HEK293 (cell line): Measurements from ENCODE around the gene LAMA2.

ENCODE experiments used
- CTCF ChIA-PET: fragments of 350-600 bp; formaldehyde crosslinking; extraction: SDS; loops from one replicate; lab custom pipeline; 2021; ENCODE audit warnings: antibody characterized with exemption; lab: Yijun Ruan, JAX
- POLR2A ChIA-PET: fragments of 300-600 bp; formaldehyde crosslinking; extraction: SDS; loops from one replicate; lab custom pipeline; 2020; ENCODE audit warnings: antibody characterized with exemption, inconsistent platforms; lab: Yijun Ruan, JAX
- H3K27ac ChIP-seq: fragments of 200-500 bp; sonication (Bioruptor generic); 2 replicates; pipeline ENCODE4 v1.5.1; 2014; ENCODE audit warnings: low read depth, low read length, control low read depth, inconsistent platforms; ENCODE audit errors: extremely low read depth
- H3K36me3 ChIP-seq, 2 experiments: fragments of 200-500 bp in 1 of 2; sonication (Bioruptor generic) in 1 of 2; 1 replicate in 1 of 2; 2 replicates in 1 of 2; pipeline ENCODE4 v1.5.1; 2014 to 2017; ENCODE audit warnings: inconsistent platforms in 2 of 2, low read length in 2 of 2; ENCODE audit not compliant: control insufficient read depth in 2 of 2, insufficient read depth in 1 of 2
- H3K4me1 ChIP-seq: fragments of 200-500 bp; sonication (Bioruptor generic); 2 replicates; pipeline ENCODE4 v1.5.1; 2014; ENCODE audit warnings: mild to moderate bottlenecking, low read length, inconsistent platforms; ENCODE audit not compliant: control insufficient read depth, insufficient read depth
- H3K4me3 ChIP-seq: 2 replicates; pipeline ENCODE4 v1.5.1; 2011; ENCODE audit warnings: low read depth, mild to moderate bottlenecking, control low read depth, low read length, moderate library complexity
- H3K9me3 ChIP-seq: fragments of 200-500 bp; sonication (Bioruptor generic); 2 replicates; pipeline ENCODE4 v1.5.1; 2014; ENCODE audit warnings: low read depth, low read length, inconsistent platforms; ENCODE audit not compliant: control insufficient read depth, insufficient read depth
- BCL11A ChIP-seq: fragments of 450-650 bp; formaldehyde crosslinking; IDR thresholded peaks from 2 replicates; pipeline ENCODE4 v1.5.1; 2016; ENCODE audit warnings: low read depth, missing biosample characterization, missing genetic modification characterization
- KLF7 ChIP-seq: fragments of 450-650 bp; formaldehyde crosslinking; IDR thresholded peaks from 2 replicates; pipeline ENCODE4 v1.5.1; 2016; ENCODE audit warnings: missing biosample characterization, missing genetic modification characterization, borderline replicate concordance
- KLF8 ChIP-seq: fragments of 450-650 bp; formaldehyde crosslinking; IDR thresholded peaks from 2 replicates; pipeline ENCODE4 v1.5.1; 2016; ENCODE audit warnings: missing biosample characterization, missing genetic modification characterization
- TCF7L2 ChIP-seq: IDR thresholded peaks from 2 replicates; pipeline ENCODE4 v1.6.1; 2011; ENCODE audit warnings: low read depth, mild to moderate bottlenecking, inconsistent platforms, low read length, moderate library complexity, borderline replicate concordance
- TSHZ1 ChIP-seq: fragments of 450-650 bp; formaldehyde crosslinking; IDR thresholded peaks from 2 replicates; pipeline ENCODE4 v1.5.1; 2016; ENCODE audit warnings: missing biosample characterization, missing genetic modification characterization, borderline replicate concordance
- YY2 ChIP-seq: fragments of 450-650 bp; formaldehyde crosslinking; IDR thresholded peaks from 2 replicates; pipeline ENCODE4 v1.5.1; 2016; ENCODE audit warnings: missing biosample characterization, missing genetic modification characterization
- ZBTB7A ChIP-seq: fragments of 450-650 bp; formaldehyde crosslinking; IDR thresholded peaks from 2 replicates; pipeline ENCODE4 v1.5.1; 2016; ENCODE audit warnings: low read depth, missing biosample characterization, missing genetic modification characterization
- ZFP41 ChIP-seq: fragments of 450-650 bp; formaldehyde crosslinking; IDR thresholded peaks from 2 replicates; pipeline ENCODE4 v1.5.1; 2016; ENCODE audit warnings: missing biosample characterization, missing genetic modification characterization, borderline replicate concordance
- ZNF132 ChIP-seq: fragments of 450-650 bp; formaldehyde crosslinking; IDR thresholded peaks from 2 replicates; pipeline ENCODE4 v1.5.1; 2017; ENCODE audit warnings: missing biosample characterization, missing genetic modification characterization, borderline replicate concordance
- ZNF146 ChIP-seq: fragments of 450-650 bp; formaldehyde crosslinking; IDR thresholded peaks from 2 replicates; pipeline ENCODE4 v1.5.1; 2016; ENCODE audit warnings: missing biosample characterization, missing genetic modification characterization
- ZNF174 ChIP-seq: fragments of 450-650 bp; formaldehyde crosslinking; IDR thresholded peaks from 2 replicates; pipeline ENCODE4 v1.5.0; 2017; ENCODE audit warnings: missing biosample characterization, mild to moderate bottlenecking, missing genetic modification characterization
- ZNF23 ChIP-seq: fragments of 450-650 bp; formaldehyde crosslinking; IDR thresholded peaks from 2 replicates; pipeline ENCODE4 v1.5.1; 2016; ENCODE audit warnings: missing biosample characterization, missing genetic modification characterization, borderline replicate concordance
- ZNF366 ChIP-seq: fragments of 450-650 bp; formaldehyde crosslinking; conservative IDR thresholded peaks from 2 replicates; pipeline ENCODE4 v1.5.1; 2016; ENCODE audit warnings: missing biosample characterization, missing genetic modification characterization
- ZNF394 ChIP-seq: fragments of 450-650 bp; formaldehyde crosslinking; IDR thresholded peaks from 2 replicates; pipeline ENCODE4 v1.5.1; 2016; ENCODE audit warnings: missing biosample characterization, missing genetic modification characterization, mild to moderate bottlenecking, moderate library complexity, borderline replicate concordance
- ZNF426 ChIP-seq: fragments of 450-650 bp; formaldehyde crosslinking; IDR thresholded peaks from 2 replicates; pipeline ENCODE4 v1.5.1; 2017; ENCODE audit warnings: missing biosample characterization, missing genetic modification characterization, mild to moderate bottlenecking, inconsistent platforms, moderate library complexity
- ZNF548 ChIP-seq: fragments of 450-650 bp; formaldehyde crosslinking; IDR thresholded peaks from 2 replicates; pipeline ENCODE4 v1.5.1; 2016; ENCODE audit warnings: missing biosample characterization, missing genetic modification characterization
- ZNF555 ChIP-seq: fragments of 450-650 bp; formaldehyde crosslinking; conservative IDR thresholded peaks from 2 replicates; pipeline ENCODE4 v1.5.1; 2017; ENCODE audit warnings: missing biosample characterization, mild to moderate bottlenecking, missing genetic modification characterization, inconsistent platforms
- ZNF560 ChIP-seq: fragments of 450-650 bp; formaldehyde crosslinking; IDR thresholded peaks from 2 replicates; pipeline ENCODE4 v1.5.1; 2017; ENCODE audit warnings: missing biosample characterization, missing genetic modification characterization, borderline replicate concordance
- ZNF624 ChIP-seq: fragments of 450-650 bp; formaldehyde crosslinking; IDR thresholded peaks from 2 replicates; pipeline ENCODE4 v1.5.1; 2017; ENCODE audit warnings: missing biosample characterization, missing genetic modification characterization
- ZNF76 ChIP-seq: fragments of 450-650 bp; formaldehyde crosslinking; IDR thresholded peaks from 2 replicates; pipeline ENCODE4; 2016; ENCODE audit warnings: low read depth, missing biosample characterization, missing genetic modification characterization, borderline replicate concordance
- TF ChIP-seq, protein P1 (sequence below): fragments of 450-650 bp; formaldehyde crosslinking; IDR thresholded peaks from 2 replicates; pipeline ENCODE4 v1.5.1; 2016; ENCODE audit warnings: missing biosample characterization, missing genetic modification characterization
- TF ChIP-seq, protein P2 (sequence below): fragments of 450-650 bp; formaldehyde crosslinking; IDR thresholded peaks from 2 replicates; pipeline ENCODE4 v1.5.1; 2016; ENCODE audit warnings: missing biosample characterization, missing genetic modification characterization
- TF ChIP-seq, protein P3 (sequence below): fragments of 450-650 bp; formaldehyde crosslinking; IDR thresholded peaks from 2 replicates; pipeline ENCODE4; 2016; ENCODE audit warnings: missing biosample characterization, missing genetic modification characterization

Gene LAMA2

DNA sequence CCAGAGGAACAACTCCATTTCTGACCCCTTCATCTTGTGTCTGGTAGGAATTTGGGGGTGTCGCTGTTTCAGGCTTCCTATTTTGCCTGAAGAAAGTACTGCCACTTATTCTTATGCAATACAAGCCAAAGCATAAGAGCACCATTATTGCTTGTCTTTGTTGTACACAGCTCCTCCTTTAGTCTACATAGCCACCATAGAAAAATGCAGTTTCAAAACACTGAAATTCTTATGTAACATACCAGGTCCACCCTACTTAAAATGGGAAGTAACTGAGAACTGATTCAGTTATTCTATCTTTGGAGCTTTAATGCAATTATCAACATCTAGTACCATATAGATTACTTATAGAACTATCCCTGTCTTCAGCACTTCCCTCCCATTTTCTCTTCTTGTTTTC is 571.5 kb downstream of the LAMA2 start:
- Histone ChIP-seq H3K4me1 (no peaks in the 10 kb centered on the region), H3K4me3 (no peak overlapping the region), H3K36me3 (no peaks in the 10 kb centered on the region), H3K27ac (no peak overlapping the region), H3K9me3 (no peaks in the 10 kb centered on the region)
- POLR2A ChIA-PET, result no interaction called here
- CTCF ChIA-PET, result interaction anchor here (0.5 to 0.8 kb wide), 2 partner anchors 14 to 143 kb away, joined by 3 read pairs; no protein-coding TSS in a partner anchor
- no peak for TF ChIP-seq TSHZ1 (tag by site-specific recombination)
- no peak for TF ChIP-seq ZNF560
- no peak for TF ChIP-seq BCL11A
- TF ChIP-seq ZNF146 (tag by site-specific recombination), result no peak
- no peak for TF ChIP-seq ZNF23 (tag by site-specific recombination)
- TF ChIP-seq ZFP41, result no peak
- TF ChIP-seq ZNF76 (tag by site-specific recombination), result no peak
- TF ChIP-seq ZNF548, result no peak
- no peak for TF ChIP-seq ZNF366 (tag by site-specific recombination)
- no peak for TF ChIP-seq KLF8 (tag by site-specific recombination)
- no peak for TF ChIP-seq ZNF174

DNA sequence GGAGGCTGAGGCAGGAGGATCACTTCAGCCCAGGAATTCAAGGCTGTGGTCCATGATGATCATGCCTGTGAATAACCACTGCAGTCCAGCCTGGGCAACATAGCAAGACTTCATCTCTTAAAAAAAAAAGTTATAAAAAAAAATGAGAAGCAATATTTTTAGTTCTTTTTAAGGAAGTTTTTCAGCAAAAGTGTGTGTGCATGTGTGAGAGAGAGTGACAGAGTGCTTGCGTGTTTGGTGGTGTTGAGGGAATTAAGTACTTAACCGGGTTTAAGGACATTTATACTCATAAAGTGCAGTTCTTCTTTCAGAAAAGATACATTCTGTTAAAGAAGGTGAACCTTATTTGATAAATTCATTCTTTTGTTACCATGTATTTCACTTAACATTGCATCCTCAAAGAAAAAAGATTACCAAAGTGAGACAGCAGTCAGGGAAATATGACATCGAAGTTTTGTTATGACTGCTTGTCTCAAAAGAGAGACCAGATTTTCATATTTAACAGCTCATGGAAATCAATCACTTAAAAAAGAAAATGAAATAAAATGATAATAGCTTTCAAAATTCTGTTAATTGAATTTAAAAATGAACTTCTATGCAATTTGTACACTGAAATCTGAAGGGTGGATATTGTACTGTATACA is 572.3 kb downstream of the LAMA2 start:
- ChIA-PET POLR2A (no interaction called here), CTCF (interaction anchor here (0.5 to 0.8 kb wide), 4 partner anchors 15 to 142 kb away, joined by 3 to 7 read pairs (median 3); no protein-coding TSS in a partner anchor)
- no peaks in the 10 kb centered on the region for H3K36me3 ChIP-seq
- TF ChIP-seq ZNF555 (tag by site-specific recombination) (no peak), ZNF624 (tag by site-specific recombination) (no peak), ZBTB7A (tag by site-specific recombination) (no peak), TCF7L2 (no peak), ZNF426 (tag by site-specific recombination) (no peak)
- TF ChIP-seq, protein P1, sequence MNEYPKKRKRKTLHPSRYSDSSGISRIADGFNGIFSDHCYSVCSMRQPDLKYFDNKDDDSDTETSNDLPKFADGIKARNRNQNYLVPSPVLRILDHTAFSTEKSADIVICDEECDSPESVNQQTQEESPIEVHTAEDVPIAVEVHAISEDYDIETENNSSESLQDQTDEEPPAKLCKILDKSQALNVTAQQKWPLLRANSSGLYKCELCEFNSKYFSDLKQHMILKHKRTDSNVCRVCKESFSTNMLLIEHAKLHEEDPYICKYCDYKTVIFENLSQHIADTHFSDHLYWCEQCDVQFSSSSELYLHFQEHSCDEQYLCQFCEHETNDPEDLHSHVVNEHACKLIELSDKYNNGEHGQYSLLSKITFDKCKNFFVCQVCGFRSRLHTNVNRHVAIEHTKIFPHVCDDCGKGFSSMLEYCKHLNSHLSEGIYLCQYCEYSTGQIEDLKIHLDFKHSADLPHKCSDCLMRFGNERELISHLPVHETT (tag by site-specific recombination), result no peak
- H3K27ac ChIP-seq, result no peak overlapping the region
- no peak overlapping the region for H3K4me3 ChIP-seq
- H3K4me1 ChIP-seq, result no peaks in the 10 kb centered on the region
- no peaks in the 10 kb centered on the region for H3K9me3 ChIP-seq

DNA sequence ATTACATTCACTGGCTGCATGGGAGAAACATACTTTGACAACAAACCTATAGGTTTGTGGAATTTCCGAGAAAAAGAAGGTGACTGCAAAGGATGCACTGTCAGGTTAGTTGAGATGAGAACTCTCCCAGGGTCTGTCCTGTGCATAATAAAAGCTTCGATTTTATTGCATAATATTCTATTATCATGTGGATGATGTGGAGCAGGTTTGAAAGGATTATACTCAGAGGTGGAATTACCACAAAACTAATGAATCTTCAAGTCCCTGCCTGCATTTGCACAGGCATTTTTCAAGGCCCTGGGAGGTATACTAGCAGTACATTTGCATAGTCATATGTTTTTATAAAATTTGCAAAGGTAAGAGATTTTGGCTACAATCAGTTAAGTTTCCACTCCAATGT is 577.3 kb downstream of the LAMA2 start:
- no peaks in the 10 kb centered on the region for H3K36me3 ChIP-seq
- no peak overlapping the region for H3K27ac ChIP-seq
- H3K4me1 ChIP-seq, result no peaks in the 10 kb centered on the region
- H3K4me3 ChIP-seq, result no peak overlapping the region
- ChIA-PET POLR2A (no interaction called here), CTCF (no interaction called here)
- H3K9me3 ChIP-seq, result no peaks in the 10 kb centered on the region
- TF ChIP-seq TCF7L2 (no peak), ZNF394 (no peak), ZNF132 (tag by site-specific recombination) (no peak), KLF7 (tag by site-specific recombination) (no peak), YY2 (tag by site-specific recombination) (no peak)
- TF ChIP-seq, protein P2, sequence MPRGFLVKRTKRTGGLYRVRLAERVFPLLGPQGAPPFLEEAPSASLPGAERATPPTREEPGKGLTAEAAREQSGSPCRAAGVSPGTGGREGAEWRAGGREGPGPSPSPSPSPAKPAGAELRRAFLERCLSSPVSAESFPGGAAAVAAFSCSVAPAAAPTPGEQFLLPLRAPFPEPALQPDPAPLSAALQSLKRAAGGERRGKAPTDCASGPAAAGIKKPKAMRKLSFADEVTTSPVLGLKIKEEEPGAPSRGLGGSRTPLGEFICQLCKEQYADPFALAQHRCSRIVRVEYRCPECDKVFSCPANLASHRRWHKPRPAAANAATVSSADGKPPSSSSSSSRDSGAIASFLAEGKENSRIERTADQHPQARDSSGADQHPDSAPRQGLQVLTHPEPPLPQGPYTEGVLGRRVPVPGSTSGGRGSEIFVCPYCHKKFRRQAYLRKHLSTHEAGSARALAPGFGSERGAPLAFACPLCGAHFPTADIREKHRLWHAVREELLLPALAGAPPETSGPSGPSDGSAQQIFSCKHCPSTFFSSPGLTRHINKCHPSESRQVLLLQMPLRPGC (tag by site-specific recombination), result no peak
- TF ChIP-seq, protein P3, sequence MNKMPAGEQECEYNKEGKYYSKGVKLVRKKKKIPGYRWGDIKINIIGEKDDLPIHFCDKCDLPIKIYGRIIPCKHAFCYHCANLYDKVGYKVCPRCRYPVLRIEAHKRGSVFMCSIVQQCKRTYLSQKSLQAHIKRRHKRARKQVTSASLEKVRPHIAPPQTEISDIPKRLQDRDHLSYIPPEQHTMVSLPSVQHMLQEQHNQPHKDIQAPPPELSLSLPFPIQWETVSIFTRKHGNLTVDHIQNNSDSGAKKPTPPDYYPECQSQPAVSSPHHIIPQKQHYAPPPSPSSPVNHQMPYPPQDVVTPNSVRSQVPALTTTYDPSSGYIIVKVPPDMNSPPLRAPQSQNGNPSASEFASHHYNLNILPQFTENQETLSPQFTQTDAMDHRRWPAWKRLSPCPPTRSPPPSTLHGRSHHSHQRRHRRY, result no peak
